NCI-H1436 (cell line): ENCODE measurements around the gene RNF135.
"Not testable (repeated sequence)": the region's sequence is repeated elsewhere in the genome, so short reads cannot be mapped to it uniquely, and the experiment has no call there.

ENCODE experiments used
- DNase-seq: peaks from one replicate; lab custom pipeline; 2025; lab: John Stamatoyannopoulos, UW

RNF135 gene

DNA sequence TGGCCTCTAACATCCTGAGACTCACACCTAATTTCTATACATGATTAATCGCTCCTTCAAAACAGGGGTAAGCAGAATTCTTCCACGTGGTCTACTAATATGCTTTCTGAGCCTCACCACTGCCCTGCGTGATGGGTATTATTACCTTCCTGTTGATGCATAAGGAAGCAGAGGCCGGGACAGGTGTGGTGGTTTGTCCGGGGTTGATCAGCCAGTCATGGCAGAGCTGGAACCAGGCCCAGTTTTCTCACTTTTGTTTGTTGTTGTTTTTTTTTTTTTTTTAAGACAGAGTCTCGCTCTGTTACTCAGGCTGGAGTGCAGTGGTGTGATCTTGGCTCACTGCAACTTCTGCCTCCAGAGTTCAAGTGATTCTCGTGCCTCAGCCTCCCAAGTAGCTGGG is 31.2 kb downstream of the RNF135 start:
- DNase-seq: no peak

DNA sequence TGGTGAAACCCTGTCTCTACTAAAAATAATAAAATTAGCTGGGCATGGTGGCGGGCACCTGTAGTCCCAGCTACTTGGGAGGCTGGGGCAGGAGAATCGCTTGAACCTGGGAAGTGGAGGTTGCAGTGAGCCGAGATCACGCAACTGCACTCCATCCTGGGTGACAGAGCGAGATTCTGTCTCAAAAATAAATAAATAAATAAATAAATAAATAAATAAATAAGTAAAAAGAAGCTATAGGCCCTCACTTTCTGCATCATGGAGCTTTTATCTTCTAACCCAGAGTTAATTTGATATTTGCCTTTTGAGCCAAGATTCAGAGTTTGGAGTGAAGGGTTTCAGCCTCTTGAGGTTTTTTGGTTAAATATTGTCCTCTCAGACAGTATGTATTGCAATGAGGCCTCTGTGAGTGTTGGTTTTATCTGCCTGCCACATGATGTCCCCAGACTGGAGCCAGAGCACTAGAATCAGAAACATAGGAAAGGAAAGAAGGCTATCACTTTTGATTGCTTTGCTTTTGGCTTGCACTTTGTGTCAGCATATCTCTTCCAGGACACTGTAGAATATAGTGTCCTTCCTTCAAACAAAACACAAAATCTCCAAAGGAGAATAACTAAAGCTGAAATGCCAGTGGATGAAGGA is 32.5 kb downstream of the RNF135 start:
- no peak for DNase-seq

DNA sequence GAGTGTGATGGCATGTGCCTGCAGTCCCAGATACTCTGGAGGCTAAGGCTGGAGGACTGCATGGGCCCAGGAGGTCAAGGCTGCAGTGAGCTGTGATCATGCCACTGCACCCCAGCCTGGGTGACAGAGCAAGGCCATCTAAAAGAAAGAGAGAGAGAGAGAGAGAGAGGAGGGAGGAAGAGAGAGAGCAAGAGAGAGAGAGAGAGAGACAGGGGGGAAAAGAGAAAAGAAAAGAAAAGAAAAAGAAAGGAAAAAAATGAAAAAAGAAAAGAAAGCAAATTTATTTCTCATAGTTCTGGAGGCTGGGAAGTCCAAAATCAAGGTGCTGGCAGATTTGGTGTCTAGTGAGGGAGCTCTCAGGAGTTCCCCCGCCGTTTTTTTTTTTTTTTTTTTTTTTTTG is 33.3 kb downstream of the RNF135 start:
- no peak for DNase-seq

DNA sequence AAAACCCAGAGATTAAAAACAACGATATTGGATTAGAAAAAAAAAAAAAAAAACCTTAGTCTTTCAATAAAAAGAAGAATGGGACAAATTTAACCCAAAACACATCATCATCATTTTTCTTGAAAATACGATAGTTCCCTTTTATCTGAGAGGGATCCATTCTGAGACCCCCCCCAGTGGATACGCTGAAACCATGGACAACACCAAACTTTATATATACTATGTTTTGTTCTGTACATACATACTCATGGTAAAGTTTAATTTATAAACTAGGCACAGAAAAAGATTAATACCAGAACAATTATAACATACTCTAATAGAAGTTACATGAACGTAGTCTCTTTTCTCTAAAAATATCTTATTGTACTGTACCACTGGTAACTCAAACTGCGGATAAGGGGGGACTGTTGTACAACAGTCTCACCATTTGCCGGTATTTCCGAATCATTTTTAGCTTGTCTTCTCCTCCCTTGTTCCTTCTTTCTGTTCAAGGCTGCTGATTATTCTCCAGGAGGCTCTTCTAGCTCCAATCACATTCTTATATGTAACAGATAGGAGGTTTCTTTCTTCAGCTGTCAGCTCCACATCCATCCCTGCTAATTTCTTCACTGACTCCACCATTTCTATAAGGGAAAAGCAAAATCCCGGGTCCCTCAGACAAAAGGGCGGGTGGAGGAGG is 37.0 kb downstream of the RNF135 start:
- no peak for DNase-seq

DNA sequence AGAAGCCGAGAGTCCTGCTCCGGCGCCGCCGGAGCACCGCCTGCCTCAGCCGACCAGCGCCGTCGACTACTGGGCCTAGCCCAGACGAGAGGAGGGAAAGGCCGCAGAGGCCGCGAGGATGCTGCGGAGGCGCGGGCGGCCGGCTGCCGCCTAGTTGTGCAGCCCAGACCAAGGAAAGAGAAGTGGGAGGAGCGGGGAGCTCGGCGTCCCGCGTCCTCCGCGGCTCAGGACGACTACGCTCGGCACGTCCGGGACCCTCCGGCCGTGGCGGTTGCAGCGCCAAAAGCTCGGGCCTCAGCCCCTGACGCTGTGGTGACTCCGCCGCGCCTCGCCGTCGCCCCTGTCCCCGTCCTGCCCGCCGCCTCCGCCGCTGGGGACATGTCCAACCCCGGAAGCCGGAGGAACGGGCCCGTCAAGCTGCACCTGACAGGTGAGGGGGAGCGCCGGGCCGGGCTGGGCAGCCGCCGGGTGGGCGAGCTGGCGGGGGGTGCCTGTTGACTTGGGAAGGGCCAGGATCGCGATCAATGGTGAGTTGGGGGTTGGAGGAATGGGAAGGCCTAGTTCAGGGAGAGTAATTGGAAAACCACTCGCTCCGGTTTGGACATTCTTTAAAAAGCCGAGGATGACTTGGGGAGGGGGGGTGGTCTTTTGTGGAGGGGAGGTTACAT is 37.7 kb downstream of the RNF135 start:
- DNase-seq: no peak

DNA sequence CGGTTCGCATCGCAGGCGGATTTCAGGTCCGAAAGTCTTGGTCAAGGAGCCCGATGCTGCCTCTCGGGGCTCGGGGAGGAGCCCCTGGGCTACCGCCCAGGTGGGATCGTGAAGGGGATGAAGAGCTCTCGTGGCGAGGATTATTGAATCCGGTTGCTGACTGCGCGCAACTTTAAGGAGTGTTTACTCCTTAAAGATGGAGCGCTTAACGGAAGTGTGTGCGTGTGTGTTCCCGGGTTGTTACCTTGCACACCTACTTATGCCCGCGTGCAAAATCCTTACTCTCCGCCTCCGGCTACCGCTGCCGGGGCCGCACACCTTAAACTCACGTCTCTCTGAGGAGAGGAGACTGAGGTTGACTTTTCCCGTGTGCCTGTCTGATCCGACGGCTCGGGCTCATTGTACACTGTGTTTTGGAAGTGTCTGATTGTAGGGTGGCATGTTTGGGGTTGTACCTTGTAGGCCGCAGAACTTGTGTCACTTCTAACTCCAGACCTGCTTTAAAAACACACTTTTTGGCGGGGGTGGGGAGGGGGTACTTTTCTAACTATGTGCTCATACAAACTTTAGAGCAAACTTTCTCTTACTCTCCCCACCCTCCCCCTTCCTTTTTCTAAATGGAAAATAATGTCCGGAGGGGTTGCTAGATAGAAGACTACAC is 38.3 kb downstream of the RNF135 start:
- DNase-seq: not testable (repeated sequence)

DNA sequence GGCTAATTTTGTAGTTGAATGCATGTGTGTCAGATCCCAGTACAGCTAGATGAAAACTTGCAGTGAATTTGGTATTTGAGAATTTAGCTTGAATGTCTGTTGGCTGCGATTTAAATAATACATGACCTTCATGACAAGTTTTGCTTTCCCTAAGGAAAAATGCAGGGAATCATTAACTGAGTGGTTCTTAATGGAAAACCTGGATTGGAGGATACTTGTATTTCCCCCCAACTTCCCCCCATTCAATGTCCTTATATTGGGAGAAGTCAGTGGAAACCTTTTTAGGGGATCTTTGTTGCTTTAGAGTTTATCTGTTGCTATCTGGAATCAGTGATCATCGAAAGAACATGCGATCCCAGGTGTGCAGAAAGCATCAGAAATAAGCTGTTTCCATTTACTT is 39.2 kb downstream of the RNF135 start:
- DNase-seq: not testable (repeated sequence)

DNA sequence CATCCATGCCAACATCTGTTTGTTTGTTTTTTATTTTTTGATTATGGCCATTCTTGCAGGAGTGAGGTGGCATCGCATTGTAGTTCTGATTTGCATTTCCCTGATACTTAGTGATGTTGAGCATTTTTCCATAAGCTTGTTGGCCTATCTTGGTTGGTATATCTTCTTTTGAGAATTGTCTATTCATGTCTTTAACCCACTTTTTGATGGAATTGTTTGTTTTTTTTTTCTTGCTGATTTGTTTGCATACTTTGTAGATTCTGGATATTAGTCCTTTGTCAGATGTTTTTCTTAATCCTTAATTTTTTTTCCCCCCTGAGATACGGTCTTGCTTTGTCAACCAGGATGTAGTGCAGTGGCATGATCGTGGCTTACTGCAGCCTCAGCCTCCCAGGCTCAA is 43.0 kb downstream of the RNF135 start:
- DNase-seq: no peak

DNA sequence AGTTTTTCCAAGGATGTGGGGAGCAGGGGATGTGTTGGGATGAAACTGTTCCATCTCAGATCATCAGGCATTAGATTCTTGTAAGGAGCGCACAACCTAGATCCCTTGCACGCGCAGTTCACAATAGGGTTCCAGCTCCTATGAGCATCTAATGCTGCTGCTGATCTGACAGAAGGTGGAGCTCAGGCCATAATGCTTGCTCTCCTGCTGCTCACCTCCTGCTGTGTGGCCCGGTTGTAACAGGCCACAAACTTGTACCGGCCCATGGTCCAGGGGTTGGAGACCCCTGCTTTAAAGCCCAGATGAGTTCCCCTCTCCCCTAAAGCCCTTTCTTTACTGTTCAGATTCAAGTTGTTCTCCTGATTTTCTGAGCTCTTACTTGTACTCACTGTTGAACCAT is 44.8 kb downstream of the RNF135 start:
- DNase-seq: no peak

DNA sequence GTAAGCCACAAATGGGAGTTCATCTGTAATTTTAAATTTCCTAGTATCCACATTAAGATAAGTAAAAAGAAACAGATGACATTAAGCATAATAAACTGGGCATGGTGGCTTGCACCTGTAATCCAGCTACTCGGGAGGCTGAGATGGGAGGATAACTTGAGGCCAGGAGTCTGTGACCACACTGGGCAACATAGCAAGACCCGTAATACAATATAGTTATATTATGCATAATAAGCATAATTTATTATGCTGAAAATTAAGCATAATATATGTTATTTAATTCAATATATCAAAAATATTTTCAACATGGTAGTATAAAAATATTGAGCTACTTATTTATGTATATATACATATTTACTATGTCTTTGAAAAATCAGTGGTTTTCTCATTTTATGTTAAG is 48.2 kb downstream of the RNF135 start:
- no peak for DNase-seq

DNA sequence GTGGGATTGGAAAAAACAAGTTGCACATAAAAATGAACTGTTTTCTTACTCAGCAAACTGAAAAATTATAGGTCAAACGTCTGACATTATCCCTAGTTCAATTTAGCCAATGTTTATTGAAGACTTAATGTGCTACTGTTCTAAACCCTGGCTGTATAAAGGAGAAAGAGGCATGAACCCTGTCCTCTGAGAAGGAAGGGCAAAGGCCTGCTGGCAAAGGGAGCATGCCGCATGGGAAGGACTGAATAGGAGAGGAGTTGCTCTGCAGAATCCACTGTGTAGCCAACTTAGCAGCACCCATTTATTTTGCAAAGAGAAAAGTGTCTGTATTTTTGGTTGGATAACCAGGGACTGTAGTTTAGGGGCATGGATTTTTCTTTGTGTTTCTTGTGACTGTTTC is 52.3 kb downstream of the RNF135 start:
- not testable (repeated sequence) for DNase-seq

DNA sequence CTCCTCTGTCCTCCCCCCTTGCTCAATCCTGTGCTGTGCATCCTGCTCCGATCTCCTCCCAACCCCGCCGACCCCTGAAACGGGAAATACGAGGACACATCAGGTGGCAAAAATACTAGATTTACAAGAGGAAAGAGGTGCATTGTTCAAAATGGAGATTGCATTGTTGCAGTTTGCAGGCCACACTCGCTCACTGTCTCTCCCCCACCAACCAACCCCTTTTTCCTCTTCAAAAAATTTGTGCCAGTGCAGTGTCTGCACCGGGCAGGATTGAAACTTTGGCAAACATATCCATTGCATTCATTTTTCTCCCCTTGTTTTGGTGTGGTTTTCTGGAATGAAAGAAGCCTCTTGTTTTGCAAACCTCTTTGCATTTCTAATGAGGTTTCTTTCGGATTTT is 61.0 kb downstream of the RNF135 start:
- no peak for DNase-seq

DNA sequence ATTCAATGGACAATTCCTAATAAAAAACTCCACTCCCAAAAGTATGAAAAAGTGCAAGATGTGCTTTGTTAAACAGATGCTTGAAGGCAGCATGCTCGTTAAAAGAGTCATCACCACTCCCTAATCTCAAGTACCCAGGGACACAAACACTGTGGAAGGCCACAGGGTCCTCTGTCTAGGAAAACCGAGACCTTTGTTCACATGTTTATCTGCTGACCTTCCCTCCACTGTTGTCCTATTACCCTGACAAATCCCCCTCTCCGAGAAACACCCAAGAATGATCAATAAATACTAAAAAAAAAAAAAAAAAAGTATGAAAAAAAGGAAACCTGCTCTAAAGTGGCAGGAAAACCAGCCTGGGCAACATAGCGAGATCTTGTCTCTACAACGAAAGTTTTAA is 64.8 kb downstream of the RNF135 start:
- not testable (repeated sequence) for DNase-seq

DNA sequence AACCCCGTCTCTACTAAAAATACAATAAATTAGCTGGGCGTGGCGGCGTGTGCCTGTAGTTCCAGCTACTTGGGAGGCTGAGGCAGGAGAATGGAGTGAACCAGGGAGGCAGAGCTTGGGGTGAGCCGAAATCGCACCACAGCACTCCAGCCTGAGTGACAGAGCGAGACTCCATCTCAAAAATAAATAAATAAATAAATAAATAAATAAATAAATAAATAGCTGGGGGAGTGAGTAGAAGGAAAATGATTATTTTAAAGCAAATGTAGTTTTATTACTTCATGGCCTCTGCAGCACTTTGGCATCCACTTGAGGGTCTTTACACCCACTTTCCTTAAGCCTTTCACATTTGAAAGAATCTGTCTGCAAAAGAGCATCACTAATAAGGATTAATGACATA is 70.0 kb downstream of the RNF135 start:
- DNase-seq: not testable (repeated sequence)

DNA sequence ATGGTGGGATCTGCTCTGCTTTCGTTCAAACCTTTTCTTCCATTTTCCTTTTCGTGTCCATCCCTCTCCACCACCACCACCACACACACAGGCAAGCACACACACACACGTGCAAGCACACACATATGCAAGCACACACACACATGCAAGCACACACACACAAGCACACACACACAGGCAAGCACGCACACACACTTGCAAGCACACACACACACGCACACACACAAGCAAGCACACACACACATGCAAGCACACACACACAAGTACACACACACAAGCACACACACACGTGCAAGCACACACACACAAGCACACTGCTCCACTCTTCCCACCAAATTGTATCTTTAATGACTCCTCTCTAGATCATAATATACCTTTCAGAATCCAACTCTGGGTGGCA is 71.5 kb downstream of the RNF135 start:
- DNase-seq: not testable (repeated sequence)

DNA sequence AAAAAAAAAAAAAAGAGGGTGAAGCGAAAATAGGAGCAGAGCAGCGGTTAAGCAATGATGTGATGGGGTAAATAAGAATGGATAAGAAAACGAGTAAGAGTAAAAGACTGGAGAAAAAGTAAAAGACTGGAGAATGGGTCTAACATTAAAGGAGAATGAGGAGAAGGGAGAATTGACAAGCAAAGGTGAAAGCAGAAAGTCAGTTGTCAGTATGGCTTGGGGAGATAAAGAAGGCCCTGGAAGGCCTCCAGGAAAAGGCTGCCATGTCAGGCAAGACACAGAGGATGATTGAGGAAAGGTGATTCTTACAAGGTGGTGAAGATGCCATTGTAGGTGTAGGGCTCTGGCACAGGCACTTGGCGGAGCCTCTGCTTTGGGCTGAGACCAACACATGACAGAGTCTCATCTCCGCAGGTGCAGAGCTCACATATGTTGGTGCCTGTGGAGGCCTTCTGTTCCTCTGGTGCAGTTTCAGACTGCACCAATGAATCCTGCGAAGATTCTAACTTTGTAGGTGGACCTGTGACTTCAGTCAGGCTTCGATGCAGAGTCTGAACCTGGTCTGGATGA is 76.1 kb downstream of the RNF135 start:
- DNase-seq: not testable (repeated sequence)

DNA sequence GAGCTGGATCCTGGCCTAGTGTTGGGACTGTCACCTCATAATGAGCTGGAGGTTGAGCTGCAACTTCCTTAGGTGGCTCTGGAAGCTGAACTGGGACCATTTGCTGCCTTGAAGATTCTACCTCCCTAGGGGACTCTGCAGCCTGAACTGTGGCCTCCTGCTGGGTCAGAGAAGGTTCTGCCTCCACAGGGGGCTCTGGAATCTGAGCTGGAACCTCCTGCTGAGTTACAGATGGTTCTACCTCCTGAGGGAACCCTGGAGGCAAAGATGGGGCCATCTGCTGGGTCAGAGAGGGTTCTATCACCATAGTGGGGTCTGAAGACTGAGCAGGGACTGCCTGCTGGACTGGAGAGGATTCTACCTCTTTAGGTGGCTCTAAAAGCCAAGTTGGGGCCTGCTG is 77.3 kb downstream of the RNF135 start:
- no peak for DNase-seq

DNA sequence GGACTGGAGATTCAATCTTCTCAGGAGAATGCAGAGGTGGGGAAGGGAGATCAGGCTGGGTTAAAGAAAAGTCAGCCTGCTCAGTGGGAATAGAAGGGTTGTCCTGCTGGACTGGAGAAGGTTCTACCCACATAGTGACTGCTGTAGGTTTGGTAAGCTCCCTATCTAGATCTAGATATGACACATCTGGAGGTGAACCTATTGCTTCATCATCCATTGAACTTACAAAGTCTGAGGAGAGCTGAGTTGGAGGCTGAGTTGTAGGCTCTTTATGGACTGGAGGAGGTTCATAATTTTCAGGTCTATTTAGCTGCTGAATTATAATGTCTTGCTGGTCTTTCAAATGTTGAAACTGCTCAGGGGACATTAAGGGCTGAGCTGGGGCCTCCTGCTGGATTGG is 77.9 kb downstream of the RNF135 start:
- no peak for DNase-seq
